GM12874 (cell line): ENCODE measurements around the gene PALMD.

ENCODE experiments used
- CTCF ChIP-seq: IDR thresholded peaks from 2 replicates; pipeline ENCODE4 v1.5.1; 2011; ENCODE audit warnings: low read depth, mild to moderate bottlenecking, control low read depth, low read length, moderate library complexity; ENCODE audit not compliant: insufficient read depth

The PALMD gene

GRCh38 chr1:99727575-99728185 lies 81.8 kb downstream of the PALMD start:
- TF ChIP-seq CTCF: no peak

GRCh38 chr1:99728494-99729235 lies 82.8 kb downstream of the PALMD start:
- TF ChIP-seq CTCF: 0 out of 2 replicates have a peak, but pooled peaks have one; percentile 23

GRCh38 chr1:99731384-99731783 lies 85.5 kb downstream of the PALMD start:
- no peak for TF ChIP-seq CTCF

GRCh38 chr1:99735852-99736251 lies 89.9 kb downstream of the PALMD start:
- no peak for TF ChIP-seq CTCF

- peak; percentile 8; the same call in 1 of the 2 replicates for TF ChIP-seq CTCF
These were observed 91.1 kb downstream of the PALMD start for GRCh38 chr1:99737016-99737415.

GRCh38 chr1:99738858-99739465 lies 93.0 kb downstream of the PALMD start:
- no peak for TF ChIP-seq CTCF

- no peak for TF ChIP-seq CTCF
These were observed 94.2 kb downstream of the PALMD start for GRCh38 chr1:99740141-99740540.
